ENCODE measurements around the gene VPS16. TPM values are rescaled to one million over a fixed set of nuclear protein-coding genes. Genes with fewer than 3 reads are reported as not detected.

Gene VPS16
- total and polyA plus RNA-seq, 2 of the 8 experiments (the other 6 are each of a cell fraction or from before 2014, with no cell fraction given): 23.8 to 25.9 TPM

GRCh38 chr20:2796011-2796660 is 44.4 kb upstream of the VPS16 start:
- Histone ChIP-seq H4K8ac (ENCODE audit: extremely low read depth, insufficient read depth, low read length) (no peak overlapping the region), H4K91ac (replicated peaks; ENCODE audit: insufficient read length, low read length) (no peak overlapping the region), H3K23ac (ENCODE audit: insufficient read length) (no peak overlapping the region), H2BK20ac (ENCODE audit: low read length) (no peak overlapping the region), H3K4me2 (ENCODE audit: insufficient read depth in 1 of 2, low read depth in 2 of 2, low read length in 2 of 2) (no peak overlapping the region), H4K5ac (ENCODE audit: insufficient read length, low read depth, low read length) (no peak overlapping the region), H3K79me1 (ENCODE audit: low read depth, low read length) (no peaks in the 10 kb centered on the region; the same call in 1 of the 2 replicates), H3K9ac (replicated peaks in 1 of 4; ENCODE audit: extremely low read depth in 1 of 4, low read depth in 3 of 4, low read length in 3 of 4) (no peak overlapping the region), H2BK5ac (ENCODE audit: low read depth, low read length) (no peak overlapping the region), H4K20me1 (replicated peaks in 1 of 2; ENCODE audit: control insufficient read depth in 1 of 2, insufficient read depth in 2 of 2, low read length in 2 of 2) (peaks cover 0 to 12% of the 10 kb centered on the region in 2 experiments), H3K4me3 (ENCODE audit: extremely low read depth in 1 of 4, insufficient read depth in 2 of 4, low read depth in 3 of 4, low read length in 4 of 4) (no peak overlapping the region), H3K4me1 (replicated peaks in 1 of 4; ENCODE audit: control insufficient read depth in 3 of 4, insufficient read depth in 4 of 4, low read length in 3 of 4) (peaks cover 0 to 16% (median 6%) of the 10 kb centered on the region in 4 experiments; a peak in 6 of 7 replicates), H2AFZ (ENCODE audit: low read length) (no peak overlapping the region), H3K14ac (ENCODE audit: insufficient read length) (no peak overlapping the region), H3K36me3 (ENCODE audit: control insufficient read depth in 2 of 4, insufficient read depth in 4 of 4, low read length in 3 of 4) (peaks cover 11 to 35% (median 20%) of the 10 kb centered on the region in 4 experiments; a peak in 6 of 8 replicates), H3K27me3 (replicated peaks in 1 of 4; ENCODE audit: control insufficient read depth in 3 of 4, extremely low read depth in 1 of 4, insufficient read depth in 3 of 4, low read length in 3 of 4) (peaks cover 0 to 5% (median 3%) of the 10 kb centered on the region in 4 experiments; a peak in 5 of 7 replicates), H3K9me3 (ENCODE audit: insufficient read depth in 2 of 2, low read depth in 1 of 2, low read length in 1 of 2) (no peaks in the 10 kb centered on the region), H2BK12ac (ENCODE audit: low read depth, low read length) (no peak overlapping the region), H3K23me2 (ENCODE audit: low read depth, low read length) (peaks cover 9% of the 10 kb centered on the region), H3K4ac (replicated peaks; ENCODE audit: insufficient read length, low read depth, low read length) (no peak overlapping the region), H3K18ac (ENCODE audit: extremely low read depth, low read length) (no peak overlapping the region), H3K27ac (ENCODE audit: low read depth, low read length) (no peak overlapping the region), H3K56ac (replicated peaks; ENCODE audit: insufficient read length, low read depth, low read length) (no peak overlapping the region), H2AK5ac (ENCODE audit: low read depth, low read length) (no peak overlapping the region), H3K79me2 (ENCODE audit: control insufficient read depth in 1 of 2, insufficient read depth in 2 of 2, low read length in 2 of 2) (no peaks in the 10 kb centered on the region), H2BK120ac (replicated peaks; ENCODE audit: low read depth, low read length) (no peak overlapping the region), H2BK15ac (ENCODE audit: low read length) (no peak overlapping the region)
- FAIRE-seq: no peak
- POLR2A ChIA-PET (ENCODE audit: partially characterized antibody): interaction anchor here (1.6 kb wide), 1 partner anchor 10 kb away, joined by 4 read pairs; no protein-coding TSS in a partner anchor
- 86% methylated on average over 19 of the region's 20 CpGs; no CpG with 5 or more reads in 1 of the 2 experiments for WGBS, 2 experiments (ENCODE audit: extremely low coverage in 1 of 2, insufficient coverage in 1 of 2, insufficient read length in 1 of 2, insufficient replicate concordance in 2 of 2, low coverage in 1 of 2, low lambda C conversion rate in 2 of 2, missing lambda C conversion rate in 1 of 2)
- TF ChIP-seq PHF8 (conservative IDR thresholded peaks at IDR 0.05; ENCODE audit: low read depth, low read length): no peak
- TF ChIP-seq SIRT6 (IDR thresholded peaks at IDR 0.05; ENCODE audit: low read length): no peak
- no peak for TF ChIP-seq SIN3A (conservative IDR thresholded peaks at IDR 0.05 in 1 of 2, IDR thresholded peaks at IDR 0.05 in 1 of 2; ENCODE audit: low read depth in 1 of 2, low read length in 2 of 2)
- no peak for TF ChIP-seq TAF1 (IDR thresholded peaks at IDR 0.05; ENCODE audit: low read depth, low read length)
- DNase-seq (ENCODE audit: low read depth in 1 of 2, low spot score in 2 of 2): no peak
- CTCF ChIA-PET (ENCODE audit: partially characterized antibody): interaction anchor here (1.2 to 2.1 kb wide), 4 partner anchors 16 to 41 kb away, joined by 3 to 4 read pairs (median 4); no protein-coding TSS in a partner anchor
